NCI-H2081 treated with DMSO at 0.1 percent for 48 hours (cell line): ENCODE results near the gene EPHX1.

ENCODE experiments used
- DNase-seq: peaks from one replicate; lab custom pipeline; 2025; lab: John Stamatoyannopoulos, UW

The EPHX1 gene

GRCh38 chr1:225842788-225843425 is 33.0 kb downstream of the EPHX1 start:
- DNase-seq: no peak

GRCh38 chr1:225843426-225843795 is 33.5 kb downstream of the EPHX1 start:
- no peak for DNase-seq

DNA sequence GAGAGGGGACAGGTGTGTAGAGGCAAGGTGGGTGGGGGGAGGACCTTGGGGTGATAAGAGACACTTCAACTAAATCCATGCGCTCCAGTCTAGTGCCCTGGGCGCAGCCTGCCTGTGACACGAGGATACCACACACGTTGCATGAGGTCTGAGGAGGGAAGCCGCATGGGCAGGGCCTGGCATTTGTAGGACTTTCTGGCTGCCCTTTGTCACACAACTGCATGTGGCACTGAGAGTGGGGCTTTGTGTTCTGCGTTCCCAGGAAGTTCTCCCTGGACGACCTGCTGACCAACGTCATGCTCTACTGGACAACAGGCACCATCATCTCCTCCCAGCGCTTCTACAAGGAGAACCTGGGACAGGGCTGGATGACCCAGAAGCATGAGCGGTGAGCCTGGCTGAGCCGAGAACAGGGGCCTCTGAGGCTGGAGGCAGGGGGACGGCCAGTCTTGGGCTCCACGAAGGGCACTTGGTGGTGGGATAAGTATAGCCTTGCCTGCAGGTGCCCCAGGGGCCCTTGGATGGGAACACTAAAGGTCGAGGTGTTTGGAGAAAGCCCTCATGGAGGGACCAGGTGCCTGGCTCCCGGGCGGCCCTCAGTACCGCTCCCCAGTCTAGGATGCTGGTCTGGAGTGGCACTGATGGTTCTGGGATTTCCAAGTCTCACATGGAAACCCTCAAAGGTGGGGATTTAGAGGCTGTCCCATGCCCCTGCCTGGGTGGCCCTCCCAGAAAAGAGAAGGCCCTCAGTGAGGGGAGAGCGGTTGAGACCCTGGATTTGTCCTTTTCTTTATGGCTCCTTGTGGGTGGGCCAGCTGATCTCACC is 34.5 kb downstream of the EPHX1 start:
- DNase-seq: no peak

DNA sequence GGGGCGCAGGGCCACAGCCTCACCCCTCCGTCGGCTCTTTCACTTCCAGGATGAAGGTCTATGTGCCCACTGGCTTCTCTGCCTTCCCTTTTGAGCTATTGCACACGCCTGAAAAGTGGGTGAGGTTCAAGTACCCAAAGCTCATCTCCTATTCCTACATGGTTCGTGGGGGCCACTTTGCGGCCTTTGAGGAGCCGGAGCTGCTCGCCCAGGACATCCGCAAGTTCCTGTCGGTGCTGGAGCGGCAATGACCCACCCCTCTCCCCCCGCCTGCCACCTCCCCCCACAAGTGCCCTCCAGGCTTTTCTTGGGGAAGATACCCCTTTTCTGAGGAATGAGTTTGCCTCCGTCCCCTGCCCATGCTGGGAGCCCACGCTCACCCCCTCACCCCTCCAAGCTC is 35.2 kb downstream of the EPHX1 start:
- DNase-seq: no peak

GRCh38 chr1:225845571-225846259 is 35.8 kb downstream of the EPHX1 start:
- no peak for DNase-seq

- DNase-seq: no peak
Measured at GRCh38 chr1:225846331-225847310, 36.7 kb downstream of the EPHX1 start.

DNA sequence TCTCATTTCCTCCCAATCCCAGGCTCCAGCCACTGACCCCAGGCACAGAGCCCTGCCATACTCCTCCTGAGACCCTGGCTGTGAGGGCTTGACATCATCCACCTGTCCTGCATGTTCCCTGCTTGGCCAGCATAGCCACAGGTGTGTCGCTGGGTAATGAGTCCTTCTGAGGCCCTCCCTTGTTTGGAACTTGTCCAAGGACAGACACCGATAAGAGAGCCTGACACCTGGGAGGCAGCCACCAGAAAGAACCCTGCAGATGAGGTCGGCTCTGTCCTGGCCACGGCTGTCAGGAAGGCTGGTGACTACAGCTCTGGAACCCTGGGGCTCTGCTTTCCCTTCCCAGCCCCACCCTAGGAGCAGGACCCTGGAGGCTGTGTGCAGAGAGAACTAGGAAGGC is 37.7 kb downstream of the EPHX1 start:
- DNase-seq: no peak

GRCh38 chr1:225848030-225848955 is 38.4 kb downstream of the EPHX1 start:
- DNase-seq: no peak

GRCh38 chr1:225849925-225850324 is 40.0 kb downstream of the EPHX1 start:
- DNase-seq: no peak

DNA sequence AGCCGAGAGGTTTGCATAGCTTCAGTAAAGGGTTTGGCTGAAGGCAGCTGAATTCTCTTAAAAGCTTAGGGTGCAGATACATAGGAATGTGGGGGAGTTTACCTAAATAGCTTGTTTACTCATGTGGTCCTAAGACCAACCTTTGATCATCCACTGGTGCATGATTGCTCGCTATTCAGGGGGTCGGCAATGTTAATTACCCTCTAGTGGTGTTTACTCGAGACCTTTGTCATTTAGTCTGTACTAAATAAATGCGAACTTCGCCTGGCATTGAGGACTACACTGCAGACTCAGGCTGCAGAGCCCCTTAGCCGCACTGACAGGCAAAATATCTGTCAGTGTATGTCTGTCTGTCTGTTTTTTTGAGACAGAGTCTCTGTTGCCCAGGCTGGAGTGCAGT is 40.4 kb downstream of the EPHX1 start:
- DNase-seq: no peak

DNA sequence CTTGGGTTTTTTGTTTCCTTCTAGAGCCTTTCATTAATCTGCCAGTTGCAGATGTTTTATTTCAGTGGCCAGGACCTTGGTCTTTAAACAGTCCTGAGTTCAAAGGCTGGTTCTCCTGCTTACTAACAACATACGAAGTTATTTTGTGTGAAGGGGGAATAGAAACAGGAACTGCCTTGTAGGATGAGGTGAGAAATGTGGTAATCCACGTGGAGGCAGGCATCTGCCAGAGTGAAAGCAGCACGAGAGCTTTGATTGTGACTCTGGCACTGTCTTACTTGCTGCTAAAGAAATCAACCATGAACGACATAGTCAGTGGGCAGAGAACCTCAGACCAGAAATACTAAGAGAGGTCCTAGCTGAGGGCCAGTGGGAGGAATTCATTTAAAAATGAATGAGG is 41.9 kb downstream of the EPHX1 start:
- DNase-seq: no peak

DNA sequence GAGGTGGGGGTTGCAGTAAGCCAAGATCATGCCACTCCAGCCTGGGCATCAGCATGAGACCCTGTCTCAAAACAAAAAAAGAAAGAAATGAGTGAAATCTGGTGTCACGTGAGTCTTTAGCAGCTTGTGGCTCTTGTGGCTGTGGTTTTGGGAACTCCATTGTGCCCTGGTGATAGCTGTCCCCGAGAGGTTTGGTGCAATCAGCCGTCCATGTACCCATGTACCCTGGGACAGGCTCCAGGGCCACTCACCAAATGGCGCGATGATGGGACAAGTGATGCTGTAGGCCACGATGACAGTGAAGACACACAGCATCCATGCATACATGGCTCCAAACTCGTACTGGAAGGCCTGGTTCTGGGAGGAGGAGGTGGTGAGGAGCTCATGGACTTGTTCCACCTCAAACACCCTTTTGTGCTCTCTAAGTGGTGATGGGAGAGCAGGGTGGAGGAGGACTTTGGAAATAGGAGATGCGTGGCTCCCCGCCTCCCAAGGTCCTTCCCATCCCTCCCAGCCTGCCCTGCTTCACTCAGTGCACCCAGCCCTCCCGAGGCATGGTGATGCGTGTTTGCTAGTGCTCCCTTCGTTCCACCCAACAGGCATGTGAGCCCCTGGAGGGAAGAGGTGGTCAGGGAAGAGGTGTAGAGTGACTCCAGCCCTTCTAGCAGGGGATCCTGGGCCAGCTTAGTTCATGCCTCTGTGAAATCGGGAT is 42.6 kb downstream of the EPHX1 start:
- no peak for DNase-seq

DNA sequence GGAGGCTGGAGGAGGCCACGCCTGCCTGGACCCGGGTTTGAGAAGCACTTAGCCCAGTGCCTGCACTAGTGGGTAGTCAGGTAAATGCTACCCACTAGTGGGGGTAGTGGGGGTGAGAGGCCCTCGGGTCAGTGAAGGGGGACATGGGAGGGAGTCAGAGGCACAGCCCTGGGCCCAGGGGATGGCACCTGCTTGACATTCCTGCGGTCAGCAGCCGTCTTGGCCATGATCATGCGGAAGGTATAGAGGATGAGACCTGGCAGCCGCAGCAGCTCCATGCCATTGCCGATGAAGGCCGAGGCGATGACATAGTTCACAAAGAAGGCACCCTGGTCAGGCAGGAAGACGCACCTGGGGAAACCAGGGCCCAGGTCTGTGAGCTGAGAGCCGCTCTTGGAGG is 43.5 kb downstream of the EPHX1 start:
- DNase-seq: no peak

DNA sequence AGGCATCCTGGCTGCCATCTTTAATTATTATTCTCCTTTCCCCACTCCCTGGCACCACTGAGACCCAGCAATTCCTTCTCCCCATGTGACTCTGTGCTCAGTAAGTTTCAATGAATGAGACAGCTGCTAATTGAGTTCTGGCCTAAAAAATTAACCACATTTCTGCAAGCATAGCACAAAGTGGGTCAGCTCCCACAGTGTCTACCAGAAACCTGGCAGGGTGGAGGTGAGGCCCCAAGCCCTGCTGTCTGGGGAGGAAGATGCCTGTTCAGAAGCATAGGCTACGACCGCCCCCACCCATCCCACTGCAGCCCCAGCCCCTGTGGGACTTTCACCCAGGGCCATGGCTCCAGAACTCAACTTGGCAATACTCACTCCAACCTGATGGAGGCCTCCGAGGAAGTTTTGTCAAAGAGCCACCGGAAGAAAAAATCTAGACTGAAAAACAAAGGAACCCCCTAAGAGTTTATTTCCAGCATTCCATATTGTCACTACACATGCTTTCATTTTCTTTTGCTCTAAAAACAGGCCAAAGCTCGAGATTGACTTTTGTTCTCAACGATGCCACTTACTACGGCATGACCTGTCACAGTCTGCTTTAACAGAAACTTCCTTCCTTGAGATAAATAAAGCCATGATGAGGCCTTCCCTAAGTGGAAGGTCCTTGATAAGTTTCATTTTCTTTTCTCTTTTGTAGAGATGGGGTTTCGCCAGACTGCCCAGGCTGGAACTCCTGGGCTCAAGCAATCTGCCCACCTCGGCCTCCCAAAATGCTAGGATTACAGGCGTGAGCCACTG is 45.8 kb downstream of the EPHX1 start:
- no peak for DNase-seq

- DNase-seq: no peak
Measured at GRCh38 chr1:225857256-225857655, 47.3 kb downstream of the EPHX1 start.

DNA sequence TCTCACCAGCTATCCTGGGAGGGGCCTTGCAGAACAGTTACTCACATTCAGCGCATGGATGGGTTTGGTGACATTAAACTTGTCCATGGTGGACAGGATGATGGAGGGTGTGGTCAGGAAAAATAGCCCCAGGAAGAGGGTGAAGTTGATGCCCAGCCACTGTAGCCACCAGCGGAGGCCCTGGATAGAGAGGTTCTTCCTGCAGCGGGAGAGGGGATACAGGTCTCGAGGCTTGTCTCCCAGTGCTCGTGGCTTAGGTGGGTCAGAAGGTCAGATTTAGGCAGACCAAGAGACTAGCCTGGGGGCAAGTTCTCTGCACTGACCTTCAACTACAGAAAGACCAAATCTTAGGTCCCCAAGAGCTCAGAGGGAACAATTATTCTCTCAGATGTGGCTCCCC is 49.2 kb downstream of the EPHX1 start:
- no peak for DNase-seq

DNA sequence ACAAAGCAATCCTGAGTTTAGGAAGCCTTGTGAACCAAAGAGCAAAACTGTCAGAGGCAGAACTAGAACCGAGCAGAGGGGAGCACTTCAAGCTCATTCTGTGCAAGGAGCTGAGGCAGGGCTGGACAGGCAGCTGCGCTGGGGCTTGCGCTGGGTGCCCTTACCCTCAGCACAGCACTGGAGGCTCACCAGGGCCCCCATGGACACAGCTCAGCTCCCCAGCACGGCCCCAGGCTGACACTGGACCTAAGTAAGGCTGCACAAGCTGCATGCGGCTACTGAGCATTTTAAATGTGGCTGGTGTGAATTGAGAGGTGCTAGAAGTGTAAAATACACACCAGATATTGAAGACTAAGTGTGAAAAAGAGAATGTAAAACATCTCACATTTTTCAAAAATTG is 50.2 kb downstream of the EPHX1 start:
- no peak for DNase-seq

- no peak for DNase-seq
Measured at GRCh38 chr1:225860876-225861441, 51.0 kb downstream of the EPHX1 start.
